ENCODE data around the gene HSPBP1.
"Not testable (repeated sequence)": the region's sequence is repeated elsewhere in the genome, so short reads cannot be mapped to it uniquely, and the experiment has no call there.

Gene HSPBP1

GRCh38 chr19:55228403-55229031 lies 51.4 kb downstream of the HSPBP1 start, which contains the start of gene TMEM86B:
Gene TMEM86B, minus strand, starts transcription at chr19:55228763. Its CDS starts 22 bp downstream, at chr19:55228741.
- Histone ChIP-seq H3K36me3 (ENCODE audit: insufficient read depth, low read length) (peaks cover 52% of the 10 kb centered on the region), H3K27me3 (ENCODE audit: insufficient read depth, low read length) (no peaks in the 10 kb centered on the region), H2AFZ (ENCODE audit: low read depth, low read length) (no peak within 1 kb of the TSS), H3K4me1 (ENCODE audit: insufficient read depth, low read length) (no peaks in the 10 kb centered on the region), H3K4me3 (ENCODE audit: low read length) (no peak within 1 kb of the TSS), H3K9me3 (ENCODE audit: low read length) (no peaks in the 10 kb centered on the region)

- Histone ChIP-seq H3K27me3 (ENCODE audit: insufficient read depth, low read length) (no peaks in the 10 kb centered on the region), H3K9me3 (ENCODE audit: low read length) (no peaks in the 10 kb centered on the region), H3K4me3 (ENCODE audit: low read length) (no peak overlapping the region), H3K36me3 (ENCODE audit: insufficient read depth, low read length) (peaks cover 49% of the 10 kb centered on the region), H3K4me1 (ENCODE audit: insufficient read depth, low read length) (no peaks in the 10 kb centered on the region), H2AFZ (ENCODE audit: low read depth, low read length) (no peak overlapping the region)
Measured at GRCh38 chr19:55228015-55228391, 51.9 kb downstream of the HSPBP1 start.

DNA sequence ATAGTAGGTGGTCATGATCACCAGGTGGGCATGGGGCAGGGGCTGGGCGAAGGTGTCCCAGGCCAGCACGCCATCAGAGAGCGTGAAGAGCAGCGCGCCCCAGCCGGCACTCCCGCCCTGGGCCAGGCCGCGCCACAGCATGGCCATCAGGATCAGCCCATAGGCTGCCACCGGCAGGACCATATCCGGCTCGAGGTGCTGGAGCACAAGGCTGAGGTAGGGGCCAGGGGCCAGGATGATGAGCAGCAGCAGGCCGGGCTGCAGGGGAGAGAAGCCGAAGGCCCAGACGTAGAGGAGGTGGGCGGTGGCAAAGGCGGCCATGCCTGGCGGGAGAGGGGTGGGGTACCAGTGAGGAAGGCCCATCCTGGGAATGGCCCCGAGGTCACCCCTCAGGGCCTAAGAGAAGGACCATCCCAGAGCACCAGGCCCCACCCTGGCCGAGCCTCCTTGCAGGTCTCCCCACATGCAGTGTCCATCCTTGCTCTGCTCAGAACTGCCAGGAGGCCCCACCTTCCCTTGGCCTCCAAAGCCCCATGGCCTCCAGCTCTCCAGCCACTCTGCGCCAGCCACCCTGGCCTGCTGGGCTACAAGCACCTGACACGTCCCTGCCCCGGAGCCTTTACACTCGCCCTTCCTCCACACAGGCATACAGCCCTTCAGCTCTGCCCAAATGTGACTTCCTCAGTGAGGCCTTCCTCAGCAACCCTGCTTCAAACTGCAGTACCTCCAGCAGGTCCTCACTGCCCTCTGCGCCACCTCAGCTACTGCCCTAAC lies 52.5 kb downstream of the HSPBP1 start:
- H2AFZ ChIP-seq (ENCODE audit: low read depth, low read length), result no peak overlapping the region
- H3K9me3 ChIP-seq (ENCODE audit: low read length), result no peaks in the 10 kb centered on the region
- no peaks in the 10 kb centered on the region for H3K27me3 ChIP-seq (ENCODE audit: insufficient read depth, low read length)
- no peak overlapping the region for H3K4me3 ChIP-seq (ENCODE audit: low read length)
- no peaks in the 10 kb centered on the region for H3K4me1 ChIP-seq (ENCODE audit: insufficient read depth, low read length)
- H3K36me3 ChIP-seq (ENCODE audit: insufficient read depth, low read length), result peaks cover 43% of the 10 kb centered on the region

DNA sequence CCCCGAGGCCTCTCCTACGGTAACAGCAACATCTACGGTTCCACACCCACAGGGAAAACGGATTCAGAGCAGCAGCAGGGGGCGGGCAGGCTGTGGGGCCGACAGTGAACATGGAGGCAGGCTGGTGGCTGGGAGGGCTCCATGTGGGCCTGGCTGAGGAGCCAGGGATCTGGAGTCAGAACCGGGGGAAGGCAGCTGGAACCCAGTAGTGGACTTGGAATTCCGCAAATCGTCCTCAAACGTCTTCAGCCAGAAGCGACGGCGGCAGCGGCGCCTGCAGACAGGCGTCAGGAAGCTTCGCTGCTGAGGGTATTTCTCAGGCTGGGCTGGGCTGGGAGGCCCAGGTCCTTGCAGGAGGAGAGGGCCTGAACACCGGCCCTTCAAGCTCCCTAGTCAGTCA lies 53.1 kb downstream of the HSPBP1 start:
- H3K4me3 ChIP-seq (ENCODE audit: low read length), result no peak overlapping the region
- H3K36me3 ChIP-seq (ENCODE audit: insufficient read depth, low read length), result peaks cover 37% of the 10 kb centered on the region
- no peaks in the 10 kb centered on the region for H3K27me3 ChIP-seq (ENCODE audit: insufficient read depth, low read length)
- H3K9me3 ChIP-seq (ENCODE audit: low read length), result no peaks in the 10 kb centered on the region
- H3K4me1 ChIP-seq (ENCODE audit: insufficient read depth, low read length), result no peaks in the 10 kb centered on the region
- no peak overlapping the region for H2AFZ ChIP-seq (ENCODE audit: low read depth, low read length)

DNA sequence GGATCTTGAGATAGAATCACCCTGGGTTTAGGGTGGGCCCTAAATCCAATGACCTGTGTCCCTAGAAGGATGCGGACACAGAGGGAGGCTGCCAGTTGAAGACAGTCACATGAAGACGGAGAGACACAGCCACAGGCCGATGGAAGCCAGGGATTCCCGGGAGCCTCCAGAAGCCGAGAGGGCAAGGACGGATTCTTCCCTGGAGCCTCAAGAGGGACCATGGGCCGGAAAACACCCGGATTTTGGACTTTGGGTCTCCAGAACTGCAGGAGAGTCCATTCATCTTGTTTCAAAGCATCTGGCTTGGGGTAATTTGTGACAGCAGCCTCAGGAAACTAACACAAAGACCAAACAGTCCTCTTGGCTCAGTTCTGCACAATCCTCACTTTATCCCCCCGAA lies 53.6 kb downstream of the HSPBP1 start:
- peaks cover 32% of the 10 kb centered on the region for H3K36me3 ChIP-seq (ENCODE audit: insufficient read depth, low read length)
- H3K4me3 ChIP-seq (ENCODE audit: low read length), result no peak overlapping the region
- no peaks in the 10 kb centered on the region for H3K9me3 ChIP-seq (ENCODE audit: low read length)
- no peaks in the 10 kb centered on the region for H3K4me1 ChIP-seq (ENCODE audit: insufficient read depth, low read length)
- H3K27me3 ChIP-seq (ENCODE audit: insufficient read depth, low read length), result no peaks in the 10 kb centered on the region
- no peak overlapping the region for H2AFZ ChIP-seq (ENCODE audit: low read depth, low read length)

DNA sequence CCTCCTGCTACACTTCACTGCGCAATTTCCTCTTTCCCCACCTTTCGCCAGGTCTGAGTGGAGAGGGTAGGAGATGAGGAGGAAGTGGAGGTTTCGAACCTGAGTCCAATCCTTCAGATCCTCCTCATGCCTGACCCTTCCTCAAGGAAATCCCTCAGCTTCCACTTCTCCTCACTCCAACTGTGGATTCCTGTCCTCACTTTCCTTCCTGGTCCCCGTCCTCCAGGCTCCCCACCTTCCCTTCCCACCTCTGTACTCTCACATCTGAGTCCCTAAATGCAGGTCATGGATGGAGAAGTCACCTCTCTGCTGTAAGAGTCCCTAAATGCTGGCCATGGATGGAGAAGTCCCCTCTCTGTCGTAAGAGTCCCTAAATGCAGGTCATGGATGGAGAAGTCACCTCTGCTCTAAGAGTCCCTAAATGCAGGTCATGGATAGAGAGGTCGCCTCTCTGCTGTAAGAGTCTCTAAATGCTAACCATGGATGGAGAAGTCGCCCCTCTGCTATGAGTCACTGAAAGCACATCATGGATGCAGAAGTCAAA lies 54.4 kb downstream of the HSPBP1 start:
- H2AFZ ChIP-seq (ENCODE audit: low read depth, low read length), result no peak overlapping the region
- no peak overlapping the region for H3K4me3 ChIP-seq (ENCODE audit: low read length)
- peaks cover 25% of the 10 kb centered on the region for H3K36me3 ChIP-seq (ENCODE audit: insufficient read depth, low read length)
- no peaks in the 10 kb centered on the region for H3K4me1 ChIP-seq (ENCODE audit: insufficient read depth, low read length)
- no peaks in the 10 kb centered on the region for H3K9me3 ChIP-seq (ENCODE audit: low read length)
- no peaks in the 10 kb centered on the region for H3K27me3 ChIP-seq (ENCODE audit: insufficient read depth, low read length)

DNA sequence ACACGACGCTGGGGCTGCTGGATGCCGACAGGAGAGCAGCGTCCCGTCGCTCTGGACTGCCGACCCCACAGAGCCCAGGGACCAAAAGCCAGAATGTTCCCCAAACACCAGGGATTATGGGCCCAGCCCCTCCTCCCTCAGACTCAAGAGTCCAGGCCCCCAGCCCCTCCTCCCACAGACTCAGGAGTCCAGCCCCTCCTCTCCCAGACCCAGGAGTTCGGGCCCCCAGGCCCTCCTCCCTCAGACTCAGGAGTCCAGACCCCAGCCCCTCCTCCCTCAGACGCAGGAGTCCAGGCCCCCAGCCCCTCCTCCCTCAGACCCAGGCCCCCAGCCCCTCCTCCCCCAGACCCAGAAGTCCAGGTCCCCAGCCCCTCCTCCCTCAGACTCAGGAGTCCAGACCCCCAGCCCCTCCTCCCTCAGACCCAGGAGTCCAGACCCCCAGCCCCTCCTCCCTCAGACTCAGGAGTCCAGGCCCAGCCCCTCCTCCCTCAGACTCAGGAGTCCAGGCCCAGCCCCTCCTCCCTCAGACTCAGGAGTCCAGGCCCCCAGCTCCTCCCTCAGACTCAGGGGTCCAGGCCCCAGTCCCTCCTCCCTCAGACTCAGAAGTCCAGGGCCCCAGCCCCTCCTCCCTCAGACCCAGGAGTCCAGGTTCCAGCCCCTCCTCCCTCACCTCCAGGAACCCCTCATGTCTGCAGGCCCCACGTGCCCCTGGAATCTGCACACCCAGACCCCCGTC lies 55.1 kb downstream of the HSPBP1 start:
- H3K9me3 ChIP-seq (ENCODE audit: low read length); H2AFZ ChIP-seq (ENCODE audit: low read depth, low read length); H3K27me3 ChIP-seq (ENCODE audit: insufficient read depth, low read length); H3K4me3 ChIP-seq (ENCODE audit: low read length); H3K4me1 ChIP-seq (ENCODE audit: insufficient read depth, low read length): not testable (repeated sequence)
- H3K36me3 ChIP-seq (ENCODE audit: insufficient read depth, low read length), result peaks cover 24% of the 10 kb centered on the region

DNA sequence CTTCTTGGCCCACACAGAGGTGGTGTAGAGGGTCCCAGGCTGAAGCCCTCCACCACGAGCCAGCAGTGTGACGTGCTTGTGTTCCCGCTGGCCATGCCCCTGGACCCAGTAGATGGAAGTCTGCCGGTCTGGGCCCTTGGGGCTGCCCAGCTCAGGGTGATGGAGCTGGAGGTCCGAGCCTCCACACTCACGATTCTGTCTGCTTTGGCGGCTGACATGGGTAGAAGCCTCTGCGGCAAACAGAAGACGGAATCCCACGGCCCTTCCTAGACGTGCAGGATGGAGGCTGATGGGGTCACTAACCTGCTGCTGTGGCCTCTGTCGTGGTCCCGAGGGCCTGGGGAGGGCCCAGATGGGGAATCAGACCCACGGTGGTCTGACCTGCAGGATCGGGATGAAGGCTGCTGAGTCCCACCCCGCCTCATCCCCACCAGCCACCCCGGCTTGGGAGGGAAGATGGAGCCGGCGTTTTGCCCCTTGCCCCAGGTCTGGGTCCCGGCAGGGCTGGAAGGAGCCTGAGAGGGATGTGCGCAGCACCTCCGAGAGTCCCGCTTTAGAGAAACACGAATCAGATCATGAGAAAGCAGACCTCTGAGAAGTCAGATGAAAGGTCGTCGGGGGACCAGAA lies 55.8 kb downstream of the HSPBP1 start:
- Histone ChIP-seq H3K4me1 (ENCODE audit: insufficient read depth, low read length) (no peaks in the 10 kb centered on the region), H3K9me3 (ENCODE audit: low read length) (peaks cover 4% of the 10 kb centered on the region), H2AFZ (ENCODE audit: low read depth, low read length) (no peak overlapping the region), H3K27me3 (ENCODE audit: insufficient read depth, low read length) (no peaks in the 10 kb centered on the region), H3K36me3 (ENCODE audit: insufficient read depth, low read length) (peaks cover 18% of the 10 kb centered on the region), H3K4me3 (ENCODE audit: low read length) (no peak overlapping the region)

DNA sequence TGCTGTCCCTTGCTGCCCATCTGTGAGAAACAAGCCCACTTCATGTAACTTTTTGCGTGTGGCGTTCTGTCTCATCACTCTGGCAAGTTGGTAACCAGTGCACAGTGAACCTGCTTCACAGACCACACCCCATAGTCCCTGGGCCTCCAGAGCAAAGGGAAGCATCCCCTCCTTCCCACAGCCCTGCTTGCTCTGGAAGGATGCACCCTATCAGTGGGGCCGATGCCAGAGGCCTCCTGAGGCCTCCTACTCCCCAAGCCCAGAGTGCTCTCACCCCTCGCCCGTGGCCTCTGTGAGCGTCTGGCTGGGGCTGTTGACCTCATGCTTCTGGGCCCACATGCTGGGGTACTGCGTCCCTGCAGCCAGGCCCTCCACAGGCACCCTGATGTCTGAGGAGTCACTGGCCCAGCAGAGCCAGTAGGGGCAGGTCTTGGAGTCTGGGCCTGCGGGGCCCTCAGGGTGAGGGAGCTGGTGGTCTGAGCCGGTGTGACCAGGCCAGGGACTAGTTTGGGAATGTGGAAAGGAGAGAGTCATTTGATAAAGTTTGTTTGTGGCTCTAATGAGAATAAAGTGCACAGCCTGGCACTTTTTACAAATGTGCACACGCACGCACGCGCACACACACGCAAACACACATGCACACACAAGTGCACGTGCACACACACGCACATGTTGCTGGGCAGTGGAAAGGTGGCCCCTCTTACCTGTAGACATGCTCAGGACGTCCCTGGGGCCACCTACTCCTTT lies 56.4 kb downstream of the HSPBP1 start:
- Histone ChIP-seq H3K4me1 (ENCODE audit: insufficient read depth, low read length) (no peaks in the 10 kb centered on the region), H3K4me3 (ENCODE audit: low read length) (no peak overlapping the region), H3K27me3 (ENCODE audit: insufficient read depth, low read length) (no peaks in the 10 kb centered on the region), H3K9me3 (ENCODE audit: low read length) (peaks cover 4% of the 10 kb centered on the region), H3K36me3 (ENCODE audit: insufficient read depth, low read length) (peaks cover 15% of the 10 kb centered on the region), H2AFZ (ENCODE audit: low read depth, low read length) (no peak overlapping the region)

- no peaks in the 10 kb centered on the region for H3K27me3 ChIP-seq (ENCODE audit: insufficient read depth, low read length)
- no peak overlapping the region for H2AFZ ChIP-seq (ENCODE audit: low read depth, low read length)
- H3K4me3 ChIP-seq (ENCODE audit: low read length), result no peak overlapping the region
- H3K4me1 ChIP-seq (ENCODE audit: insufficient read depth, low read length), result peaks cover 6% of the 10 kb centered on the region
- no peaks in the 10 kb centered on the region for H3K36me3 ChIP-seq (ENCODE audit: insufficient read depth, low read length)
- H3K9me3 ChIP-seq (ENCODE audit: low read length), result peaks cover 4% of the 10 kb centered on the region
Measured at GRCh38 chr19:55220525-55220924, 59.4 kb downstream of the HSPBP1 start.

DNA sequence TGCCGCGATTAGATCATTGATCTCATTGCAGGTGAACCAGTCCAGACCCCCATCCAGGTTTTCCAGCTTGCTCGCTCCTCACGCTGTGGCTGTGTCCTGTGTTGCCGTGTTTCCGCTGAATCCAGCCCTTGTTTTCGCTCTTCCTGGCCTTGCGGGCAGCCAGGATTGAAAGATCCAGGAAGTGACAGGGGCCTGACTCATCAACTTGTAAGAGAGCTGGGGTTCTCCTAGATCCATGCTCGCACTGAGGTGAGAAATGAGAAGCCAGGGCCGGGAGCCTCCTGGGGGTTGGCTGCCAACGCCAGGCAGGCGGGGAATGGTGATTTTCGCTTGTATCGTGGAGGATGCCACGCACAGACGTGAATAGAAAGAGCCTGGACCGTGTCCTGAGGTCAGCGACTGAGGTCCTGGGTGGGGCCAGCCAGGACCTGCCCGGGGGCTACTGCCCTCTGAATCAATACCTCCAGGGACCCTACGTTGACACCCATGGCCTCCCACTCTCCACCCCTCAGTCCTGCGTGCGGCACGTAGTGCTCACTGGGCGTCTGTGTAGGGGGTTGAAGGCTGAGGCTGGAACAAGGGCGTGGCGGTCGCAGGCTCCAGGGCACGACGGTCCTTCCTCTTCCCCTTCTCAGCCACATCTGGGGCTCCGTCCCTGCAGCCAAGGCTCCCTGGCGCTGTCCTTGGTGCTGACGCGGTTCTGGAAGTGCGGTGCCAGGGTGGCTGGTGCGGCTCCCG lies 63.3 kb downstream of the HSPBP1 start:
- H3K4me3 ChIP-seq (ENCODE audit: low read length), result peak overlapping the region; percentile 74
- peak overlapping the region; percentile 33 for H2AFZ ChIP-seq (ENCODE audit: low read depth, low read length)

DNA sequence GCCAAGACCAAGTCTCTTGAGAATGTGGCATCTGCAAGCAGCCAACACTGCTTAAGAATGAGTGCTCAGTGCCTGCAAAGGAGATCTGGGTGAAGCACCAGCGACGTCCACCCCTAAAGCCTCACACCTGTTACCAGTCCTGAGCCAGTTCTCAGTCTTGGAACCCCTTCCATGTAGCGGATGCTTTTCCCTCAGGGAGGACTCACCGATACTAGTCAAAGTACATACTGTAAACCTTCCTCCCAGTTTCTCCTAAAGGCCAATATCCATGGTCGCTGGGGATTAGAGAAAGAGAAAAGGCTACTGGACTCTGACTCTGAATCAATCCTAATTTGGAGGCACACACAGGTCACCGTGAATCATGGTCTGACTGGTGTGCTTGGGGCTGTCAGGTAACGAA lies 66.4 kb downstream of the HSPBP1 start:
- Histone ChIP-seq H3K27me3 (ENCODE audit: insufficient read depth, low read length) (no peaks in the 10 kb centered on the region), H3K36me3 (ENCODE audit: insufficient read depth, low read length) (no peaks in the 10 kb centered on the region), H3K4me1 (ENCODE audit: insufficient read depth, low read length) (peaks cover 21% of the 10 kb centered on the region), H3K9me3 (ENCODE audit: low read length) (peaks cover 5% of the 10 kb centered on the region), H2AFZ (ENCODE audit: low read depth, low read length) (no peak overlapping the region), H3K4me3 (ENCODE audit: low read length) (no peak overlapping the region)

More for the DNA sequence above, 63.3 kb downstream of the HSPBP1 start:
- no peaks in the 10 kb centered on the region for H3K27me3 ChIP-seq (ENCODE audit: insufficient read depth, low read length)
- no peaks in the 10 kb centered on the region for H3K36me3 ChIP-seq (ENCODE audit: insufficient read depth, low read length)
- peaks cover 6% of the 10 kb centered on the region for H3K4me1 ChIP-seq (ENCODE audit: insufficient read depth, low read length)
- H3K9me3 ChIP-seq (ENCODE audit: low read length), result peaks cover 9% of the 10 kb centered on the region
